ENCODE data around the gene UBN2.

The UBN2 gene

GRCh38 chr7:139232904-139233303 is 1.9 kb downstream of the UBN2 start:
- H3K4me3 ChIP-seq = peak overlapping the region; percentile 91

GRCh38 chr7:139241258-139241657 is 10.2 kb downstream of the UBN2 start:
- no peak for TF ChIP-seq CTCF (IDR thresholded peaks at IDR 0.05)
- no peak for DNase-seq (ENCODE audit: low spot score)
- no peak overlapping the region for H3K4me3 ChIP-seq
- H3K27ac ChIP-seq = no peak overlapping the region

More at GRCh38 chr7:139232904-139233303, 1.9 kb downstream of the UBN2 start:
- H3K27ac ChIP-seq = no peak overlapping the region
- no peak for DNase-seq (ENCODE audit: low spot score)
- TF ChIP-seq CTCF (IDR thresholded peaks at IDR 0.05) = no peak

DNA sequence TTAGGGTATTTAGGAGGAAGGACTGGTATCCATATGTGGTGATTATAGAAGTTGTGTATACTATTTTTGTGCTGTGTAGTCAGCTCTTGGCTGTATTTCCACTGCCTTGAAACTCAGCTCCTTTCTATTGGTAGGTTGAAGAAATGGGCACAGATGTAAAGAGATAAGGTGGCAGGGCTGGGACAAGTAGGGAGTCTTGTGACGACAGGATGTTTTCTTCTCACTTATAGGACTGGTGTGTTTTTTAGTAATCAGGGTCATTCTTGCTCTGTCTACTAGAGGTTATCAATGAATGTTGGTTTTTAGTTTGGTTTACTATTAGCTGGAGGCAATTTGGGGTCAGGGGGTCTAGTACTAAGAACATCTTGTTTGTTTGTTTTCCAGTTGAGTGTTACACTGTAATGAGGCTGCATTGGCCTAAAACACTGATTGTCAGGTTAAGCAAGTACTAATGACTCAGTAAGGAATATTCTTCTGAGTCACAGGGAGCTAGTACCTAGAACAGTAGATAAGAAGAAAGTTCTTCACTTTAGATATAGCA is 11.8 kb downstream of the UBN2 start:
- Histone ChIP-seq H3K27ac (no peak overlapping the region), H3K4me3 (no peak overlapping the region)
- TF ChIP-seq CTCF (IDR thresholded peaks at IDR 0.05) = no peak
- DNase-seq (ENCODE audit: low spot score) = no peak

GRCh38 chr7:139245401-139245800 is 14.4 kb downstream of the UBN2 start:
- TF ChIP-seq CTCF (IDR thresholded peaks at IDR 0.05) = no peak
- no peak overlapping the region for H3K4me3 ChIP-seq

DNA sequence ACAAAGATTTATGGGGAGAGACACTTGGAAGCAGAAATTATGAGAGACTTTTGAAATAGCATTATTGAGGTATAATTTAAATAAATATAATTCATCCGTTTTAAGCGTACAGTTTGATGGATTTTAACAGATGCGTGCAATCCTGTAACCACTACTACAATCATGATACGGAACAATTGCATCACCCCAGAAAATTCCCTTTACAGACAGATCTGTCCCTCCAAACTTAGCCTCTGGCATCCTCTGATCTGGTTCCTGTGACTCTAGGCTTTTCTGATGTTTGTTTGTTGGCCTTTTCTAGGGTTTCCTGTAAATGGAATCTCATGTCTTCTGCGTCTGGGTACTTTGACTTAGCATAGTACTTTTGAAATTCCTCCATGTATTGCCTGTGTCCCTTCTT is 15.5 kb downstream of the UBN2 start:
- DNase-seq (ENCODE audit: low spot score) = no peak
- Histone ChIP-seq H3K27ac (no peak overlapping the region), H3K4me3 (no peak overlapping the region)
- no peak for TF ChIP-seq CTCF (IDR thresholded peaks at IDR 0.05)

More at GRCh38 chr7:139245401-139245800, 14.4 kb downstream of the UBN2 start:
- H3K27ac ChIP-seq = no peak overlapping the region
- DNase-seq (ENCODE audit: low spot score) = no peak

DNA sequence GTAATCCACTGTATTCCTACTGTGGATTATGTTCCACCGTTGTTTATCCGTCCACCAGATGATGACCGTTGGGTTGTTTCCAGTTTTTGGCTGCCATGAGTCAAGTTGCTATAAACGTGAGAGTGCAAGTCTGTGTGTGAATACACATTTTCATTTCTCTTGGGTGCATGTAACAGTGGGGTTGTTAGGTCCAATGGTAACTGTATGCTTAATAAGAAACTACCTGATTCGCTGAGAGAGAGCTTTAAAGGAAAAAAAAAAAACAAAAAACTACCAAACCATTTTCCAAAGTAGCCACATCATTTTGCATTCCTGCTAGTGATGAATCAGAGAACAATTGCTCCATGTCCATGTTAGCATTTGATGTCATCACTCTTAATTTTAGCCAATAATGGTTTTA is 15.9 kb downstream of the UBN2 start:
- Histone ChIP-seq H3K27ac (no peak overlapping the region), H3K4me3 (no peak overlapping the region)
- no peak for DNase-seq (ENCODE audit: low spot score)
- TF ChIP-seq CTCF (IDR thresholded peaks at IDR 0.05) = no peak

- H3K27ac ChIP-seq = no peak overlapping the region
- H3K4me3 ChIP-seq = no peak overlapping the region
- TF ChIP-seq CTCF (IDR thresholded peaks at IDR 0.05) = no peak
- no peak for DNase-seq (ENCODE audit: low spot score)
Measured at GRCh38 chr7:139249179-139249810, 18.3 kb downstream of the UBN2 start.
